ENCODE measurements around the gene CRMP1. TPM values are rescaled to one million over a fixed set of nuclear protein-coding genes. Genes with fewer than 3 reads are reported as not detected.
"Not testable (repeated sequence)": the region's sequence is repeated elsewhere in the genome, so short reads cannot be mapped to it uniquely, and the experiment has no call there.

The CRMP1 gene
- polyA plus RNA-seq, 3 donors = 0.22 to 2.2 (median 0.70) TPM

DNA sequence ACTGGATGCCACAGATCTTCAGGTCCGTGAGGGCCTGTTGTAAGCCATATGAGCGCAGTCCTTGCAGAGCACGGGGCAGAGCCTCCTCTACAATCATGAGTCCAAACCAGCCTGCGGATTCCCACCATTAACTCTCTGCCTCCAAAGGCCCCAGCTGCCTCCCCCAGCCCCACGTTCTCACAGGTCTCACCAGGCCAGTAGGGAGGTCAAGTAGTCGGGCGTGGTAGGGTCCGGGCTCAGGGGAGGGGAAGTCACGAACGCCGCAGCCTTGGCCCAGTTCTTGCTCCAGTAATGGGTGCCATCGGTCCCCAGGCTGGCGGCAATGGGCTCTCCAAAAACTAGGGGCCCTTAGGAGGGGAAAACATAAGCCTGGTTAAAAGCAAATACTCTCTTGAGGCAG is 53.6 kb downstream of the CRMP1 start:
- WGBS, 3 donors = 69 to 81% (median 80%) methylated on average over 13 of the region's 13 CpGs
- no peak overlapping the region for H3K27ac ChIP-seq (ENCODE audit: low read depth, low read length)

DNA sequence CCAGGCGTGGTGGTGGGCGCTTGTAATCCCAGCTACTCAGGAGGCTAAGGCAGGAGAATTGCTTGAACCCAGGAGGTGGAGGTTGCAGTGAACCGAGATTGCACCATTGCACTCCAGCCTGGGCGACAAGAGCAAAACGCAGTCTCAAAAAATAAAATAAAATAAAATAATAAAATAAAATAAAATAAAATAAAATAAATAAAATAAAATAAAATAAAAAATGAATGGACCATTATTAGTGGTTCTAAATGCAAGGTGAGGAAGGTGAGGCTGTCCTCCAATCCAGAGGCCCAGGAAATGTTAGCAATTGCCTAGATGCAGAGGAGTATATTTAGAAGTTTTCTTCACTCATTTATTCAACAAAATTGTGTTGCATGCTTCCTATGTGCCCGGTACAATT is 55.4 kb downstream of the CRMP1 start:
- not testable (repeated sequence) for H3K27ac ChIP-seq (ENCODE audit: low read depth, low read length)
- WGBS, 3 donors = 85 to 91% (median 87%) methylated on average over 6 of the region's 6 CpGs

DNA sequence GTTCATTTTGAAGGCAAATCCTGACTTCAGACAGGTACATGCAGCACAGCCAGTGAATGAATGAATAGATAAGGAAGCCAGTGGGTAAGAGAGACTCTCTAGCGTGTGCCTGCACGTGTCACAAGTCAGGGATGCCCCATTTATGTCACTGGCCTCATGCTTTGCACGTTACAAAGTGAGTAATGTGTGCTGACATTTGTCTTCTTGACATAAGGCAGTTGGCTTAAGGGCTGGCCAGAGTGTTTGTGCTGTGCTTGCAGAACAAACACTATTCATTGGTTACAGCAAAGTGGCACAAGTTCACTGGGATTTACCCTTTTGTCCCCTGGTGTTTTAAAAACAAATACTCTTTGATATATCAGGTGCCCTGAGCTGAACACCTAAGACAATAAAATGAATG is 55.9 kb downstream of the CRMP1 start:
- H3K27ac ChIP-seq (ENCODE audit: low read depth, low read length) = no peak overlapping the region
- 18 to 63% (median 58%) methylated on average over 3 of the region's 3 CpGs for WGBS, 3 donors

DNA sequence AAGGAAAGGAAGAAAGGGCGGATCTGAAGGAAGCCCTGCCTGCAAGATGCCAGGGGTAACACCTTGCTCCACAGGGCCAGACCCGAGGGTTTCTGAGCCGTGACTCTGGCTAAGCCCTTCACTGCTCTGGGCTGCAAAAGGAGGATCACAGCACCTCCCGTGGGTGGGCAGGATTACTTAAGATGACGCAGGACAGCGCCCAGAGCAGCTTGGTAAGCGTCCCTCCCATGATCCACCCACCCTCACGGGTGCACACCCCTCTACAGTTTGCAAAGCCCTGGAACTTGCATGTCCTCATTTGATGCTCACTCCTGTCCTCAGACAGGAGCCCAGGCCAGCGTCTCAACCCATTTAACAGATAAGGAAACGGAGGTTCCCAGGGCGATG is 64.9 kb downstream of the CRMP1 start:
- 65 to 87% (median 65%) methylated on average over 11 of the region's 11 CpGs for WGBS, 3 donors
- H3K27ac ChIP-seq (ENCODE audit: low read depth, low read length) = no peak overlapping the region

DNA sequence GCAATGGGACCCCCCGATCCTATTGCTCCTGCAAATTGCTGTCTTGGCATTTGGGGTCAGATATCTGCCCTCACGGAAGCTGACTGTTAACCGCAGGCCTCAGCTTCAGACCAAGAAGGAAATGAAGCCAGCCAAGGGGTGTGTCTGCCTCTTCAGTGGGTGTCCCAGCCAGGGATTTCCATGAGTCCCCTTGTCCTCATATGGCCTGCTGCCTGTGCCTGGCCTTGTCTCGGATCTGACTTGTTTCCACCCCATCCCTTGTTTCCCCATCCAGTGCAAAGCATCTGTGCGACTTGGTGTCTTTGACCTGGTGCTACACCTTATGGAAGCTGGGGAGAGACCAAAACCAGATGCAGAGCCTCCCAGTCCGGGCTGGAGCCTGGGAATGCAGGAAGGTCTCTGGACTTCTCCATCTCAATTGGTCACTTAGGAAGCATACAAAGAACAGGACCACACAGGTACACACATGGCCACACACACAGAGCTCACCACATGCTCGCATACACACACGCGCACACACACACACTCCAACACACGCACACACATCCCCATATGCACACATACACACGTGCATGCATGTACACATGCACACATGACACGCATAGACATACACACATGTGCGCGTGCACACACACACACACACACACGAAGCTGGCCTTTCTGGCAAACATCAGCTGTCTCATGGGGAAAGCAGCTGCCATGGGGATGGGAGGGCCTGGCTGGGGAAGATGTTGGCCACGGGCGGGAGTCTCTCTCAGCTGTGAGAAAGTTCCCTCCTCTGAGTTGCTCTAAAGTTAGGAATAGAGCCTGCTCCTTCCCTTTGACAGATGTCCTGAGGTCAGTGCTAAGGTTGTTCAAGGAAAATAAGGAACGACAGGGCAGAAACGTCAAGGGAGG is 65.5 kb downstream of the CRMP1 start:
- WGBS, 3 donors = 44 to 83% (median 50%) methylated on average over 19 of the region's 19 CpGs

DNA sequence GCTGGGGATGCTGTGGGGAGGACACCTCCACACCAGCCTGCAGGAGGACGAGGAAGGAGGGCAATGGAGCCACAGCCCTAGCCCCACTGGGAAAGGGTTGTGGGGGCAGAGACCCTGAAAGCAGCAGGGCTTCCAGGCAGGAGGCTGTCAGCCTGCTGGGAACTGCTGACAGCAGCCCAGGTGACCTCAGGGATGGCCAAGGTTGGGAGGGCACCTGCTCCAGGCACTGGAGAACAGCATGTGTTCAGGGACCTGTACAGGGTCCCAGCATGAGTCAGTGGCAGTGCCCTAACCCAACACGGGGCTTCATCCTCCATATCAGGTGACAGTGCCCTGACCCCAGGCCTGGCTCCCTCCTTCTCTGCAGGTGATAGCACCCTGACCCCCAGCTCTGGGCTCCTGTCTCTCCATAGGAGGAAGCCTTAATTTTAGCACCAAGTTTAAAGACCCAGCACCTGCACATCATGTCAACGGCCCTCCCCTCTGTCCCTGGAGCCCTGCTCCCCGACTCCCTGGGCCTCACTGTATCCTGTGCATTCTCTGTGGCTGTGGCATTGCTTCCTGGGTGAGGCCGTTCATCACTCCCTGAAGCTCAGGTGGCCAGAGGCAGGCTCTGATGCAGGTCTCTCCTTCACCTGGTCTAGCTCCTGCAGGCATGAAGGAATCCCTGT is 66.3 kb downstream of the CRMP1 start:
- H3K27ac ChIP-seq (ENCODE audit: low read depth, low read length) = no peak overlapping the region
- WGBS, 3 donors = 38 to 61% (median 46%) methylated on average over 5 of the region's 5 CpGs

More for the DNA sequence above, 65.5 kb downstream of the CRMP1 start:
- H3K27ac ChIP-seq (ENCODE audit: low read depth, low read length) = no peak overlapping the region

DNA sequence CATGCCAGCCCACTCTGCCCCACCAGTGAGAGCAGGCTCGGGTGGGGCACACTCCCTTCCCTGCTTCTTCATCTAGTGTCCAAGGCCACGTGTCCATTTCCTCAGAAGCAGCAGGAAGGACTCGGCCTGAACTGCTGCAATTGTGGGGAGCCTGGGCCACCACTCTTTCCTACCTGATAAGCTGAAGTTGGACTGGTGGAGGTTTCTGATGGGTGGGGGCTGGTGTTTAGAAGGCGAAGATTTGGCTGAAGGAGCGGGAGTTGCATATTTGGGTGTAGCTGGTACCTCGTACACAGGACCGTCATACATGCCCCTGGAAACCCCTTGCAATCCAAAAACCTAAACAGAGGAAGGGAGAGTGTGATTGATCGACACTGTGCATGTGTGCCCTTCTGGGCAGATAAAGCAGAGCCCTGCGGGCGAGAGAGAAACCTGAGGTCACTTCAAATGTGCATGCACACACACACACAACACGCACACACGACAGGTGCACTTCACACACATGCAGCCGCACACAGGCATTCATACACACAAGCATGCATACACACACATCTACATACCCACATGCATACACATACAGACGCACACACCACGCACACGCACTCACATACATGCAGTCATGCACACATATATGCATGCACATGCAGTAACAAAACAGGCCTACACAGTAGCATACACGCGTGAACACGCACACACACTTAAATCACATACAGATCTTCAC is 67.4 kb downstream of the CRMP1 start:
- WGBS, 3 donors = 83 to 95% (median 91%) methylated on average over 19 of the region's 19 CpGs

DNA sequence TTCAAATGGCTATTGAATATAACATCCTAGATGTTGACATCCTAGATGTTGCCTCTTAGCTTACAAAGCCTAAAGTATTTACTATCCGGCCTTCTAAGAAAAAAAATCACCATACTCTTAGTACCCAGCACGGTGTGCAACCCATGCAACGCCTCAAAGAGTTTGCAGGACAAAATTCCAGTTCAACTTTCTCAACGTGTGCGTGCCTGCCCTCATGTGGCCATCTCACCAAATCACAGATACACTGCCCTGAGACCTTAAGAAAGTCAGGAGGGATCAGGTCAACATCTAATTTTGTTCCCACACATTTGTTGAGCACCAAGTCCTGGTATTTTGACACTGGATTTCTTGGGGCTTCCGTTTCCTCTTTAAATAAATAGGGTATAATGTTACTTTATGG is 68.3 kb downstream of the CRMP1 start:
- H3K27ac ChIP-seq (ENCODE audit: low read depth, low read length) = no peak overlapping the region
- WGBS, 3 donors = 57 to 75% (median 72%) methylated on average over 6 of the region's 6 CpGs

More for the DNA sequence above, 67.4 kb downstream of the CRMP1 start:
- H3K27ac ChIP-seq (ENCODE audit: low read depth, low read length) = no peak overlapping the region

DNA sequence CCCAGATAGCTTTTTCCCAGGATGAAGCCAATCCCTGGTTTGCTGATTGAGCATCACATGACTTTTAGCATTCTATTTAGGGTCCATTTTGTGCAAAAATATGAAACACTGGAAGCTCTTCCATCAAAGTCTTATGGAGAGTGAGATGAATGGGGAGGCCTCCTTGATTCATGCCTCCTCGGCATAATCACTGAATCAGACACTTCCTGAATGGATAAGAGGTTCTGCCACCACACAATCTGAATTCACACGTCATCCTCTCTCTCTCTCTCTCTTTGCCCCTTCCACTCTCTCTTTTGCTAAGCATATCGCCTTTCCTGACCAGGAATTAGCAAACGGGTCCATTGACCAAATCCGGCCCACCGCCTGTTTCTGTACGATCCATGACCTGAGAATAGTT is 68.7 kb downstream of the CRMP1 start:
- 75 to 94% (median 85%) methylated on average over 7 of the region's 7 CpGs for WGBS, 3 donors
- no peak overlapping the region for H3K27ac ChIP-seq (ENCODE audit: low read depth, low read length)

DNA sequence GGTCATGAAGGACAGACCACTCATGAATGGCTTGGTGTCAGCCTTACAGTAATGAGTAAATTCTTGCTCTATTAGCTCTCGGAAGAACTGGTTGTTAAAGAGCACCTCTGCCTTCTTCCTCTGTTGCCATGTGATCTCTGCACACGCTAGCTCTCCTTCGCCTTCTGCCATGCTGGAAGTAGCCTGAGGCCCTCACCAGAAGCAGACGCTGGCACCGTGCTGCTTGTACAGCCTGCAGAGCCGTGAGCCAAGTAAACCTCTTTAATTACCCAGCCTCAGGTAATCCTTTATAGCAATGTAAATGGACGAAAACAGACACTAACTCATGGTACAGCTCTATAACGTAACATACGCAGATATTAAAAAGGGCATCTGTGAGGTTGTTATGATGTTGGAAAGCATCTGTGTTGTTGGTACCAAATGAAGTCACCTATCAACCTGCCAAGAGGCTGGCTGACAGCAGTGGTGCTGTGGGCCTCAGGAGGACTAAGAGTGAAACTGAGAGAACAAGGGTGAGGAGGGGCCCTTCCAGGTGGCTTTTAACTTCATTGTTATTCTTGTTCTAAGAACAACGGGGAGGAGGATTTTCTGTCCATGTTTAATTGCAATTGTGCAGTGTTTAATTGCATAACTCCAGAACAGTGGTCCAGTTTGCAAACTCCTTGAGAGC is 69.2 kb downstream of the CRMP1 start:
- H3K27ac ChIP-seq (ENCODE audit: low read depth, low read length) = no peak overlapping the region
- 90 to 92% (median 91%) methylated on average over 10 of the region's 10 CpGs for WGBS, 3 donors

DNA sequence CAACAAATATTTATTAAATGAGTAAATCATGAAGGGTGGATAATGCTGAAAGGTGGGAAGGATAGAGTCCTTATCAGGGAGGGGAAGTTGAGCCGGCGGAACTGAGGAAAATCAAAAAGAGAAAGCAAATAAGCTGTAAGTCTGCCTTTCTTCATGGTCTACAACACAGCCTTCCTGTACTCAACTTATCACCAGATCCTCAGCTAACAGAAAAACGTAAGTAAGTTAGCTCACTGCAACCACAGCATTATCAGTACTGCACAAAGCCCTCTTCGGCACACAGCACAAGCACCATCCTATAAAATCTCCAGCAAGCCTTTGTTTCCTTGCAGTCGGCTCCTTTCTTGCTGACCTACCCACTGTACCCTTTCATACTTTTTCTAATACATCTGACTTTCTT is 70.3 kb downstream of the CRMP1 start:
- 51 to 76% (median 64%) methylated on average over 5 of the region's 5 CpGs for WGBS, 3 donors
- H3K27ac ChIP-seq (ENCODE audit: low read depth, low read length) = no peak overlapping the region

DNA sequence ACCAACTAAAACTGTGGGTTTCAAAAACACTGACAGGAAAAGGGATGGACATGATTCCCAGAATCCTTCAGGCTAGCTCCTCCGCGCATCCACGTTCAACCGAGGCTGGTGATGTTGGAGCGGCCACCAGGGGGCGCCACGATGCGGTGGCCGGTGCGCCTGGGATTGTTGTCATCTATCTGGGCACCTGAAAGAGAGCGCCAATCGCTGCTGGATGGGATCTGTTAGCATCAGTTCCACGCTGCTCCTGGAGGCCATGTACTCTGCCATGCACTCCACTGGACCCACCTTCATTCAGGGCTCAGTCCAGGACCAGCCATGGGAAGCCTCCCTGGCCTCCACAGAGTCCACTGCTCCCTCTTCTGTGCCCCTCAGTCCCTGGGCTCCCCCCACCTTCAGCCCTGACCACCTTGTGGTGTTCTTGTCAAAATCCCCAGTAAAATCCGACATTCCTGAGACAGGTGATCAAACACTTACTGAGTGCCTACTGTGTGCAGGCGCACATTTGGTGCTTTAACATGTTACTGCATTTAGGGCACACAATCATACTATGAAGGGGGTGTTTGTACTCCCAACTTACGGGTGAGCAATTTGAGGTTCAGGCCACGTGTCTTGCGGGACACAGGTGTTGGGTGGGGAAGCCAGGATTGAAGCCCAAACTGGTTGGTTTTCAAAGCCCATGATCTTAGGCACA is 71.1 kb downstream of the CRMP1 start:
- no peak overlapping the region for H3K27ac ChIP-seq (ENCODE audit: low read depth, low read length)
- 71 to 74% (median 72%) methylated on average over 18 of the region's 18 CpGs for WGBS, 3 donors

DNA sequence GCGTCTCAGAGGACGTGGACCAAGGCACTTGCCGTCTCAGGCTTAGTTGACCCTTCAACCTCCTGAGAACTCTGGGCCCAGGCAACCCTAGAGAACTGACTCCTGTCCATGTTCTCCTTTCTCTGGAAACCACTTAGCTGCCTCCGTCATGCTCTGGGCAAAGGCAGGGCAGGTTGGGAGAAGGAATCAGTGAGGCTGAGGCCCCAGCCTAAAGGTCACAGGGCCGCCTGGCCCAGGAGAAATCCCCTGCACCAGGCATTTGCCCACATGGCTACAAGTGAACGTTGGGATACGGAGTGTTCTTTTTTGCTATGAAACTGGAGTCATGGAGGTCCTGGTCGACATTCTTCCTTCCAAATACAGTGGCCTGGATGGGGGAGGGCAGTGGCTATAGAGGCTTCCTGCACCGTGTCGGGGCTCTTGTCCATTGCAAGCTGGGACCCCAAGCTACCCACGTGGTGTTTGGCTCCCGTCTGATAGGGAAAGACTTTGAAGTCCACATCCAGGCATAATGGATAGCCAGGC is 76.0 kb downstream of the CRMP1 start:
- no peak overlapping the region for H3K27ac ChIP-seq (ENCODE audit: low read depth, low read length)
- WGBS, 3 donors = 88 to 93% (median 90%) methylated on average over 12 of the region's 12 CpGs

DNA sequence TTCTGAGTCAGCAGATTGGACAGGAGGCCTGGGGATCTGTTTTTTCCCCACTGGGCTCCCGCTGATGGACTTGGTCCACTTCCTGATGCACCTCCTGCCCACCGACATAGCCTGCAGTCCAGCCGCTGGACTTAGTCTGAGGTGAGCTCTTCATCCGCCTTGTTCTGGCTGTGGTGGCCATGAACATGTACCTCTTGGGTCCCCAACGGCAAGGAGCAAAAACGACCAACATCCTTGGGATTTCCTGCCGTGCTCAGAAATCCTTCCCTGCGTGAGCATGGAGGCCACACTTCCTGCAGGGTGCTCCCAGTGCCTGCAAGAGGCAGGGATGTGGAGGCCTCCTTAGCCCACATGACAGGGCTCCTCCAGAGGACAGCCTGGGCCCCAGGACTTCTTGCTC is 76.8 kb downstream of the CRMP1 start:
- no peak overlapping the region for H3K27ac ChIP-seq (ENCODE audit: low read depth, low read length)
- WGBS, 3 donors = 75 to 88% (median 77%) methylated on average over 8 of the region's 8 CpGs

DNA sequence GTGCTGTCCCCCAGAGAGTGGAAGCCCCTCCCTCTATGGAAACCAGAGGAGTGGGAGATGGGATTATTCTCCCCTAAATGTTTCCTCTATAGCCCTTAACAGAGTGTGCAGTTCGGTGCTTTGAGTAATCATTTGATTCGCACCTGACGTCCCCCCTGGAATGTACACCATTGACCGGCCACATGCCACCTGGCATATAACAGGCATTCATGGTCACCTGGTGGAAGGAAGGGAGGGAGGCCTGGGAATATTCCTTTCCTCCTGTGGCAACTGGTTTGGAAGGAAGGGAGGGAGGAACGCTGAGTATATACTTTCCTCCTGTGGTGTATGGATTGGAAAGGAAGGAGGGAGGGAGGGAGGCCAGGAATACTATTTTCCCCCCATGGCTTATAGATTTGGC is 77.2 kb downstream of the CRMP1 start:
- no peak overlapping the region for H3K27ac ChIP-seq (ENCODE audit: low read depth, low read length)
- 88 to 90% (median 89%) methylated on average over 5 of the region's 5 CpGs for WGBS, 3 donors

DNA sequence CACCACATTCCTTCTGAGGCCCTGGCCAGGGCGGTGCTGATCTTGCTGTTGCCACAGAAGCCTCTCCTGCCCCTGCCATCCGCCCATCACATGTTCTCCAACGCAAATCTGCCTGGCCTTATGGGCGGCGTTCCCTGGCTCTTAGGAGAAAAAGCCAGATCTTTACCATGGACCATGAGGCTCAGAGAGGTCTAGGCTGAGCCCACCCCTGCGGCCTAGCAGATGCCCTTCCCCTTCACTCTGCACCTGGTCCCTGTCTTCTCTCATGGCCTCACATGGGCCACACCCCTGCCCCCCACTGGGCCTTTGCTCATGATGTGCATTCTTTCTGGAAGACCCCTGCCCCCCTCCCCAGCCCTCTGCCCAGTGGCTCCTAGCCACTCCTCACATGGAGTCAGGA is 78.5 kb downstream of the CRMP1 start:
- H3K27ac ChIP-seq (ENCODE audit: low read depth, low read length) = no peak overlapping the region
- 89 to 93% (median 89%) methylated on average over 6 of the region's 6 CpGs for WGBS, 3 donors

DNA sequence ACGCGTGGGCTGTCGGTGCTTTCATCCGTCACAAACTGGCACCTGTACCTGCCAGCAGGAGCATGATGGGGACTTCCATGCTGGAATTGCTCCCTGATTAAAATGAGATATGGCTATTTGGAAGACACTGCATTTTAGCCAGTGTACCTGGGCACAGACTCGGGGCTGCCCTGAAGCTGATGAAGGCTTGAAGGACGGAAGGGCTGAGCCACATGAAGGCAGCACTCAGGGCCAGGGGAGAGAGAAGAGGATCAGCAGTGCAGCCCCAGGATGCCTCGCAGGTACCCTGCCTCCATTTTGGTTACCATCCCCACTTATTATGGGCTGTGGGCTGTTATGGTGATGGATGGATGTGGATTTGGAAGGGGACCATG is 79.0 kb downstream of the CRMP1 start:
- 83 to 96% (median 93%) methylated on average over 7 of the region's 7 CpGs for WGBS, 3 donors
- no peak overlapping the region for H3K27ac ChIP-seq (ENCODE audit: low read depth, low read length)

Data from adipose tissue (tissue), 3 donors.